ENCODE results near the gene TFAP2C.

TFAP2C gene

DNA sequence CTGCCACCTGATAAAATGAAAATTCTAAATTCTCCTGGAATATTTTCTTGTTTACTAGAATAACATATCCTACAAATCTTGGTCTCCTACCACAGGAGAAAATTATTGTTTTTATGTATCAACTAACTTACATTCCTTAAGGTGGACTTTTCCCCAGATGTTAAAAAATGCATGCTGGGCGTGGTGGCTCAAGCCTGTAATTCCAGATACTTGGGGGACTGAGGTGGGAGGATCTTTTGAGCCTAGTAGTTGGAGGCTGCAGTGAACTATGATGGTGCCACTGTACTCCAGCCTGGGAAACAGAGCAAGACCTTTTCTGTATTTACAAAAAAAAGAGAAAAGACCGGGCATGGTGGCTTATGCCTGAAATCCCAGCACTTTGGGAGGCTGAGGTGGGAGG lies 27.9 kb upstream of the TFAP2C start:
- no peak overlapping the region for H2AK5ac ChIP-seq (ENCODE audit: low read length)
- H3K9me3 ChIP-seq (ENCODE audit: insufficient read depth, low read depth, low read length), result peaks cover 2% of the 10 kb centered on the region
- no peak overlapping the region for H2BK12ac ChIP-seq (ENCODE audit: low read length)
- H3K36me3 ChIP-seq (ENCODE audit: control insufficient read depth in 1 of 2, insufficient read depth in 2 of 2, low read length in 2 of 2), result no peaks in the 10 kb centered on the region
- no peak for DNase-seq
- WGBS (ENCODE audit: extremely low coverage, insufficient coverage, insufficient read length), result no CpG with 5 or more reads among the region's 2 CpGs
- no peaks in the 10 kb centered on the region for H3K27me3 ChIP-seq (ENCODE audit: insufficient read depth, low read length)
- no peak overlapping the region for H4K8ac ChIP-seq (ENCODE audit: low read depth, low read length)
- H3K9ac ChIP-seq (ENCODE audit: low read length), result no peak overlapping the region
- no peak overlapping the region for H3K18ac ChIP-seq (ENCODE audit: low read length)
- no peak overlapping the region for H2BK5ac ChIP-seq (ENCODE audit: low read depth, low read length, poor library complexity)
- peak overlapping the region; percentile 50 for H4K91ac ChIP-seq (ENCODE audit: low read depth, low read length)
- no peaks in the 10 kb centered on the region for H3K79me2 ChIP-seq (ENCODE audit: control insufficient read depth, insufficient read depth, low read length, poor library complexity)
- no peak overlapping the region for H2AFZ ChIP-seq (ENCODE audit: insufficient read depth, low read length, poor library complexity)
- no peak overlapping the region for H3K4me3 ChIP-seq (ENCODE audit: low read depth, low read length)
- H3K14ac ChIP-seq (ENCODE audit: low read length), result no peak overlapping the region
- no peak overlapping the region for H2BK120ac ChIP-seq (ENCODE audit: insufficient read depth, low read length, poor library complexity)
- no peak overlapping the region for H3K4me2 ChIP-seq (ENCODE audit: low read length)
- no peaks in the 10 kb centered on the region for H3K79me1 ChIP-seq (ENCODE audit: low read length)
- no peak overlapping the region for H3K23ac ChIP-seq (ENCODE audit: low read length)
- no peak overlapping the region for H3K27ac ChIP-seq (ENCODE audit: low read depth, low read length)
- peaks cover 0 to 3% of the 10 kb centered on the region in 2 experiments for H3K4me1 ChIP-seq (ENCODE audit: control insufficient read depth in 1 of 2, insufficient read depth in 2 of 2, low read length in 2 of 2)
- H3K4ac ChIP-seq (ENCODE audit: low read depth, low read length), result no peak overlapping the region
- H4K12ac ChIP-seq (ENCODE audit: low read depth, low read length), result no peak overlapping the region

GRCh38 chr20:56604673-56605072 lies 24.4 kb upstream of the TFAP2C start:
- peaks cover 8% of the 10 kb centered on the region for H3K79me1 ChIP-seq (ENCODE audit: low read length)
- H3K9ac ChIP-seq (ENCODE audit: low read length), result no peak overlapping the region
- H3K23ac ChIP-seq (ENCODE audit: low read length), result no peak overlapping the region
- no peak overlapping the region for H3K4me2 ChIP-seq (ENCODE audit: low read length)
- H4K91ac ChIP-seq (ENCODE audit: low read depth, low read length), result peak overlapping the region; percentile 13
- no peaks in the 10 kb centered on the region for H3K36me3 ChIP-seq (ENCODE audit: control insufficient read depth in 1 of 2, insufficient read depth in 2 of 2, low read length in 2 of 2)
- H3K18ac ChIP-seq (ENCODE audit: low read length), result no peak overlapping the region
- no peak overlapping the region for H2AFZ ChIP-seq (ENCODE audit: insufficient read depth, low read length, poor library complexity)
- no peaks in the 10 kb centered on the region for H3K9me3 ChIP-seq (ENCODE audit: insufficient read depth, low read depth, low read length)
- 100% methylated on average over 2 of the region's 10 CpGs for WGBS (ENCODE audit: extremely low coverage, insufficient coverage, insufficient read length)
- no peak overlapping the region for H4K12ac ChIP-seq (ENCODE audit: low read depth, low read length)
- H3K4ac ChIP-seq (ENCODE audit: low read depth, low read length), result no peak overlapping the region
- H3K4me3 ChIP-seq (ENCODE audit: low read depth, low read length), result no peak overlapping the region
- no peaks in the 10 kb centered on the region for H3K79me2 ChIP-seq (ENCODE audit: control insufficient read depth, insufficient read depth, low read length, poor library complexity)
- H2AK5ac ChIP-seq (ENCODE audit: low read length), result no peak overlapping the region
- no peak overlapping the region for H2BK12ac ChIP-seq (ENCODE audit: low read length)
- H3K4me1 ChIP-seq (ENCODE audit: control insufficient read depth in 1 of 2, insufficient read depth in 2 of 2, low read length in 2 of 2), result peaks cover 8 to 11% of the 10 kb centered on the region in 2 experiments
- no peak for DNase-seq
- no peaks in the 10 kb centered on the region for H3K27me3 ChIP-seq (ENCODE audit: insufficient read depth, low read length)
- H3K27ac ChIP-seq (ENCODE audit: low read depth, low read length), result no peak overlapping the region
- H2BK120ac ChIP-seq (ENCODE audit: insufficient read depth, low read length, poor library complexity), result peak overlapping the region; percentile 61
- H2BK5ac ChIP-seq (ENCODE audit: low read depth, low read length, poor library complexity), result no peak overlapping the region
- H3K14ac ChIP-seq (ENCODE audit: low read length), result no peak overlapping the region
- no peak overlapping the region for H4K8ac ChIP-seq (ENCODE audit: low read depth, low read length)

DNA sequence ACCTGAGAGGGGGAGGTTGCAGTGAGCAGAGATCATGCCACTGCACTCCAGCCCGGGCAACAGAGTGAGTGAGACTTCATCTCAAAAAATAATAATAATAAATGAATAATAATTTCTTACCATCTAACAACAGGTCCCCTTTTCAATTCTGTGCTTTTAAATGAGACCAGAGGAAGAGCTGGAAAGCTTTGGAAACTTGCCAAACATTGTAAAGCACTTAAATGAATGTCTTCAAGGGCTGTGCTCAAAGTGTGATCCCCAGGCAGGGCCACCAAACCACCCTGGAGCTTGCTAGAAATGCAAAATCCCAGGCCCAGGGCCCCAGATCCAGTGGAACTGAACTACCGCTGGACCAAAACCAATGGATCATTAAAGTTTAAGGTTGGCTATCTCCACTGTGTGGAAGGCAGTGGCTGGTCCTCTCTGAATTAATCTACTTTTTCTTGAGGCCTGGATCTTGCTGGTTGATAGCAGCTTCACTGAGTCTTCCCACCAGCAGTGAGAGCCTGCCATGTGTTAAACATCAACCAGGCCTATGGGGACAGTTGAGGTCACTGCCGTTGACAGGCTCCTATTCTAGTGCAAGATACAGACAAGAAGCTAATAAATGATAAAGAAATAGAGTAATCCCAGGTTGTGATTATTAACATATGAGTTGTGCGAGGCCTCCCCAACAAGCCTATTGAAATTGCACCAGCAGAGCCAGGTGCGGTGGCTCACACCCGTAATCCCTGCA lies 23.7 kb upstream of the TFAP2C start:
- Histone ChIP-seq H3K27me3 (ENCODE audit: insufficient read depth, low read length) (no peaks in the 10 kb centered on the region), H3K4me1 (ENCODE audit: control insufficient read depth in 1 of 2, insufficient read depth in 2 of 2, low read length in 2 of 2) (peaks cover 13 to 14% of the 10 kb centered on the region in 2 experiments), H3K9me3 (ENCODE audit: insufficient read depth, low read depth, low read length) (no peaks in the 10 kb centered on the region), H3K27ac (ENCODE audit: low read depth, low read length) (no peak overlapping the region), H3K4ac (ENCODE audit: low read depth, low read length) (no peak overlapping the region), H3K79me1 (ENCODE audit: low read length) (peaks cover 14% of the 10 kb centered on the region), H2AFZ (ENCODE audit: insufficient read depth, low read length, poor library complexity) (no peak overlapping the region), H4K12ac (ENCODE audit: low read depth, low read length) (no peak overlapping the region), H3K79me2 (ENCODE audit: control insufficient read depth, insufficient read depth, low read length, poor library complexity) (no peaks in the 10 kb centered on the region), H2BK120ac (ENCODE audit: insufficient read depth, low read length, poor library complexity) (peak overlapping the region; percentile 79), H3K4me2 (ENCODE audit: low read length) (no peak overlapping the region), H2AK5ac (ENCODE audit: low read length) (no peak overlapping the region), H2BK12ac (ENCODE audit: low read length) (peak overlapping the region; percentile 86), H3K23ac (ENCODE audit: low read length) (no peak overlapping the region), H3K14ac (ENCODE audit: low read length) (peak overlapping the region; percentile 17), H3K4me3 (ENCODE audit: low read depth, low read length) (no peak overlapping the region), H4K91ac (ENCODE audit: low read depth, low read length) (peak overlapping the region; percentile 47), H4K8ac (ENCODE audit: low read depth, low read length) (peak overlapping the region; percentile 31), H2BK5ac (ENCODE audit: low read depth, low read length, poor library complexity) (peak overlapping the region; percentile 54), H3K18ac (ENCODE audit: low read length) (no peak overlapping the region), H3K36me3 (ENCODE audit: control insufficient read depth in 1 of 2, insufficient read depth in 2 of 2, low read length in 2 of 2) (no peaks in the 10 kb centered on the region), H3K9ac (ENCODE audit: low read length) (no peak overlapping the region)
- no CpG with 5 or more reads among the region's 6 CpGs for WGBS (ENCODE audit: extremely low coverage, insufficient coverage, insufficient read length)
- no peak for DNase-seq

DNA sequence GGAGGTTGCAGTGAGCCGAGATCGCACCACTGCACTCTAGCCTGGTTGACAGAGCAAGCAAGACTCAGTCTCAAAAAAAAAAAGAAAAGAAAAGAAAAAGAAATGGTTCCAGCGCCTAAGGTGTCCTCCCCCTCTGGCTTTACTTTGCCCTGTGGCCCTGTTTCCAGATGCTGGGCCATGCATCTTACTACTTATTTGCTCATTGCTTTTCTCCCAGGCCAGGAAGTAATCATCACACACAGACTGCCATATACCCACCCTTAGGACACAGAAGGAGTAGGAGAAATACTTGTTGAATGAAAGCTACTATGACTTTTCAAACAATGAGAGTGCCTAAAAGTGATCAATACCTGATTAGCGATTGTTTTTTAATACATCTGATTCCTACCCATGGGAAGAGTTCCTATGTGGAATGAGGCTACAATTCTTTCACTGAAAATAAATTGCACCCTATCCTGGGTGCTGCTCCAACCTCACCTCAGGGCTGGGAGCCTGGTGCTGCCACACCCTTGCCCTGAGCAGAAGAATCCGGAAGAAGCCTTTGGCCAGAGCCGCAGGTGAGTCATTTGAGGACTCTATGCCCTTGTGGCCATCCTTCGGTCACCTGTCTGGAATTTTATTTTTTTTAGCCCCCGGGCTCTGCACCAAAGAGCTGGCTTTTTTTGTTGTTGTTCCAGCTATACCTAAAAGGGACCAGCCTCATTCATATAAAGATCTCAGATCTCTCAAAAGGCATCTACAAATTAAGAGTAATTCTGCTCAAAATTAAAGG lies 22.7 kb upstream of the TFAP2C start:
- H3K79me2 ChIP-seq (ENCODE audit: control insufficient read depth, insufficient read depth, low read length, poor library complexity), result no peaks in the 10 kb centered on the region
- H2BK5ac ChIP-seq (ENCODE audit: low read depth, low read length, poor library complexity), result no peak overlapping the region
- no peak overlapping the region for H4K91ac ChIP-seq (ENCODE audit: low read depth, low read length)
- H4K8ac ChIP-seq (ENCODE audit: low read depth, low read length), result no peak overlapping the region
- no peak overlapping the region for H4K12ac ChIP-seq (ENCODE audit: low read depth, low read length)
- H2BK120ac ChIP-seq (ENCODE audit: insufficient read depth, low read length, poor library complexity), result peak overlapping the region; percentile 79
- H3K18ac ChIP-seq (ENCODE audit: low read length), result no peak overlapping the region
- no CpG with 5 or more reads among the region's 8 CpGs for WGBS (ENCODE audit: extremely low coverage, insufficient coverage, insufficient read length)
- peaks cover 4% of the 10 kb centered on the region for H3K9me3 ChIP-seq (ENCODE audit: insufficient read depth, low read depth, low read length)
- H3K27ac ChIP-seq (ENCODE audit: low read depth, low read length), result peak overlapping the region; percentile 67
- H3K36me3 ChIP-seq (ENCODE audit: control insufficient read depth in 1 of 2, insufficient read depth in 2 of 2, low read length in 2 of 2), result no peaks in the 10 kb centered on the region
- H3K4me1 ChIP-seq (ENCODE audit: control insufficient read depth in 1 of 2, insufficient read depth in 2 of 2, low read length in 2 of 2), result peaks cover 11 to 14% of the 10 kb centered on the region in 2 experiments
- H3K14ac ChIP-seq (ENCODE audit: low read length), result no peak overlapping the region
- DNase-seq, result peak; percentile 91 to 96
- no peak overlapping the region for H2AK5ac ChIP-seq (ENCODE audit: low read length)
- H3K23ac ChIP-seq (ENCODE audit: low read length), result no peak overlapping the region
- H3K79me1 ChIP-seq (ENCODE audit: low read length), result peaks cover 16% of the 10 kb centered on the region
- no peak overlapping the region for H2BK12ac ChIP-seq (ENCODE audit: low read length)
- H3K27me3 ChIP-seq (ENCODE audit: insufficient read depth, low read length), result no peaks in the 10 kb centered on the region
- no peak overlapping the region for H3K9ac ChIP-seq (ENCODE audit: low read length)
- no peak overlapping the region for H3K4ac ChIP-seq (ENCODE audit: low read depth, low read length)
- no peak overlapping the region for H2AFZ ChIP-seq (ENCODE audit: insufficient read depth, low read length, poor library complexity)
- no peak overlapping the region for H3K4me3 ChIP-seq (ENCODE audit: low read depth, low read length)
- peak overlapping the region; percentile 20 for H3K4me2 ChIP-seq (ENCODE audit: low read length)
